ENCODE measurements around the gene ZNF300.

ZNF300 gene

DNA sequence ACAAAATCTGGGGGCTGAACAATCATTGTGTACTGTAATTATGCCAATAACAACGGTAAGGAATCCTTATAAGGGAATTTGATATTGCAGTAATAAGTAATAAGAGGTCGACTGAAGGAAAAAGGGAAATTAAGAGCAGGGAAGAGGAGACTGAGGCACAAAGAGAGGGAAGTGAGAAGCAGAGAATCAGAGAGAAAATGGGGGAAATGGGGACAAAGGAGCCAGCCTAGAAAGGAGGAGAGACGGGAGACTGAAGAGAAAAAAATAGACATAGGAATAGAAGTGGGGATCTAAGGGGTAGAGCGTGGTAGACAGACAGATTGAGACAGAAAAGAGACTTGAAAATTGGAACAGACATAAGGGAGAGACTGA is 518 bp upstream of the ZNF300 start:
- H3K4me3 ChIP-seq (ENCODE audit: low read length in 2 of 2): peak overlapping the region; percentile 68 to 77
- no peak overlapping the region for H3K18ac ChIP-seq (ENCODE audit: low read length)
- H3K23ac ChIP-seq (ENCODE audit: low read depth, low read length, poor library complexity): no peak overlapping the region
- peak overlapping the region; percentile 72 for H2AFZ ChIP-seq (ENCODE audit: low read length)
- H4K91ac ChIP-seq (ENCODE audit: low read depth, low read length, poor library complexity): no peak overlapping the region
- no peak overlapping the region for H3K9ac ChIP-seq (ENCODE audit: low read depth, low read length, poor library complexity)
- H2BK120ac ChIP-seq (ENCODE audit: low read depth, low read length): no peak overlapping the region
- H3K36me3 ChIP-seq (replicated peaks in 1 of 2; ENCODE audit: control insufficient read depth in 2 of 2, insufficient read depth in 2 of 2, low read length in 2 of 2): peaks cover 6 to 35% of the 10 kb centered on the region in 2 donors
- DNase-seq (ENCODE audit: low spot score): no peak
- no peak overlapping the region for H3K27ac ChIP-seq (replicated peaks; ENCODE audit: low read length)
- H3K79me1 ChIP-seq (ENCODE audit: low read depth, low read length): no peaks in the 10 kb centered on the region
- H3K4me2 ChIP-seq (ENCODE audit: insufficient read depth, low read length, poor library complexity, severe bottlenecking): peak overlapping the region; percentile 23
- no peaks in the 10 kb centered on the region for H3K27me3 ChIP-seq (ENCODE audit: control insufficient read depth in 3 of 3, insufficient read depth in 3 of 3, low read depth in 1 of 3, low read length in 3 of 3)
- no peak overlapping the region for H2BK5ac ChIP-seq (ENCODE audit: low read length)
- no peak overlapping the region for H4K8ac ChIP-seq (ENCODE audit: low read depth, low read length)
- no peak overlapping the region for H2BK12ac ChIP-seq (ENCODE audit: low read length)
- no peak overlapping the region for H3K4ac ChIP-seq (ENCODE audit: low read length)
- no peak overlapping the region for H3K14ac ChIP-seq (ENCODE audit: low read length)
- no peaks in the 10 kb centered on the region for H3K4me1 ChIP-seq (ENCODE audit: control insufficient read depth in 2 of 2, insufficient read depth in 1 of 2, low read depth in 1 of 2, low read length in 2 of 2)
- no peak overlapping the region for H2AK5ac ChIP-seq (ENCODE audit: low read depth, low read length)
- WGBS, 2 donors (ENCODE audit: extremely low coverage in 2 of 2, insufficient read length in 2 of 2, insufficient replicate concordance in 1 of 2): no CpG with 5 or more reads among the region's 4 CpGs
- peaks cover 18 to 46% of the 10 kb centered on the region in 2 donors for H3K9me3 ChIP-seq (replicated peaks in 1 of 2; ENCODE audit: control insufficient read depth in 2 of 2, insufficient read depth in 1 of 2, low read depth in 1 of 2, low read length in 2 of 2)
- no peak overlapping the region for H2BK15ac ChIP-seq (ENCODE audit: low read length)

- peaks cover 16 to 68% of the 10 kb centered on the region in 2 donors for H3K36me3 ChIP-seq (replicated peaks in 1 of 2; ENCODE audit: control insufficient read depth in 2 of 2, insufficient read depth in 2 of 2, low read length in 2 of 2)
- no peaks in the 10 kb centered on the region for H3K79me1 ChIP-seq (ENCODE audit: low read depth, low read length)
- DNase-seq (ENCODE audit: low spot score): no peak
- no peak overlapping the region for H2BK12ac ChIP-seq (ENCODE audit: low read length)
- H3K23ac ChIP-seq (ENCODE audit: low read depth, low read length, poor library complexity): no peak overlapping the region
- H2BK5ac ChIP-seq (ENCODE audit: low read length): no peak overlapping the region
- no peak overlapping the region for H3K18ac ChIP-seq (ENCODE audit: low read length)
- no peaks in the 10 kb centered on the region for H3K4me1 ChIP-seq (ENCODE audit: control insufficient read depth in 2 of 2, insufficient read depth in 1 of 2, low read depth in 1 of 2, low read length in 2 of 2)
- no peak overlapping the region for H3K27ac ChIP-seq (replicated peaks; ENCODE audit: low read length)
- no peak overlapping the region for H4K91ac ChIP-seq (ENCODE audit: low read depth, low read length, poor library complexity)
- no peaks in the 10 kb centered on the region for H3K27me3 ChIP-seq (ENCODE audit: control insufficient read depth in 3 of 3, insufficient read depth in 3 of 3, low read depth in 1 of 3, low read length in 3 of 3)
- no peak overlapping the region for H3K4ac ChIP-seq (ENCODE audit: low read length)
- H2BK120ac ChIP-seq (ENCODE audit: low read depth, low read length): no peak overlapping the region
- H2AFZ ChIP-seq (ENCODE audit: low read length): no peak overlapping the region
- H3K9ac ChIP-seq (ENCODE audit: low read depth, low read length, poor library complexity): no peak overlapping the region
- no peak overlapping the region for H2AK5ac ChIP-seq (ENCODE audit: low read depth, low read length)
- H3K9me3 ChIP-seq (replicated peaks in 1 of 2; ENCODE audit: control insufficient read depth in 2 of 2, insufficient read depth in 1 of 2, low read depth in 1 of 2, low read length in 2 of 2): peaks cover 25 to 84% of the 10 kb centered on the region in 2 donors
- H2BK15ac ChIP-seq (ENCODE audit: low read length): no peak overlapping the region
- H3K14ac ChIP-seq (ENCODE audit: low read length): no peak overlapping the region
- no CpG with 5 or more reads among the region's 2 CpGs for WGBS, 2 donors (ENCODE audit: extremely low coverage in 2 of 2, insufficient read length in 2 of 2, insufficient replicate concordance in 1 of 2)
- no peak overlapping the region for H4K8ac ChIP-seq (ENCODE audit: low read depth, low read length)
- no peak overlapping the region for H3K4me2 ChIP-seq (ENCODE audit: insufficient read depth, low read length, poor library complexity, severe bottlenecking)
- H3K4me3 ChIP-seq (ENCODE audit: low read length in 2 of 2): no peak overlapping the region
Measured at GRCh38 chr5:150901446-150901845, 3.3 kb downstream of the ZNF300 start.

DNA sequence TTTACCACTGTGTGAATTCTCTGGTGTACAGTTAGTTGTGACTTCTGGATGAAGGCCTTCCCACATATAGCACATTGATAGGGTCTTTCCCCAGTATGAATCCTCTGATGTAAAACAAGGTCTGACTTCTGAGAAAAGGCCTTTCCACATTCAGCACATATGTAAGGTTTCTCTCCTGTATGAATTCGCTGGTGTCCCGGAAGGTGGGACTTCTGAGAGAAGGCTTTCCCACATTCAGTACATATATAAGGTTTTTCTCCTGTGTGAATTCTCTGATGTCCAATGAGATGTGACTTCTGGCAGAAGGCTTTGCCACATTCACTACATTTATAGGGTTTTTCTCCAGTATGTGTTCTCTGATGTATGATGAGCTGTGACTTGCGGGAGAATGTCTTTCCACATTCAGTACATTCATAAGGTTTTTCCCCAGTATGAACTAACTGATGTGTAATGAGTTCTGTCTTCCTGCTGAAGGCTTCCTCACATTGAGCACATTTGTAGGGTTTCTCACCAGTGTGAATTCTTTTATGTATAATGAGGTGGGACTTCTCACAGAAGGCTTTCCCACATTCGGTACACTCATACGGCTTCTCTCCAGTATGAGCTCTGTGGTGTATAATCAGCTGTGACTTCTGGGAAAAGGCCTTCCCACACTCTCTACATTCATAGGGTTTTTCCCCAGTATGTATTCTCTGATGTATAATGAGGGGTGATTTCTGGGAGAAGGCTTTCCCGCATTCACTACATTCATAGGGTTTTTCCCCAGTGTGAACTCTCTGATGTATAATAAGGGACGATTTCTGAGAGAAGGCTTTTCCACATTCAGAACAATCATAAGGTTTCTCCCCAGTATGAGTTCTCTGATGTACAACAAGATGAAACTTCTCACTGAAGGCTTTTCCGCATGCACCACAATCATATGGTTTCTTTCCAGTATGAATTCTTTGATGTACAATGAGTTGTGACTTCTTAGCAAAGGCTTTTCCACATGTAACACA is 9.1 kb downstream of the ZNF300 start:
- H3K4me3 ChIP-seq (ENCODE audit: low read length in 2 of 2): no peak overlapping the region
- no peak overlapping the region for H3K4ac ChIP-seq (ENCODE audit: low read length)
- no peak overlapping the region for H2BK120ac ChIP-seq (ENCODE audit: low read depth, low read length)
- no peak overlapping the region for H2BK5ac ChIP-seq (ENCODE audit: low read length)
- no peak overlapping the region for H3K23ac ChIP-seq (ENCODE audit: low read depth, low read length, poor library complexity)
- H2AFZ ChIP-seq (ENCODE audit: low read length): no peak overlapping the region
- no peaks in the 10 kb centered on the region for H3K27me3 ChIP-seq (ENCODE audit: control insufficient read depth in 3 of 3, insufficient read depth in 3 of 3, low read depth in 1 of 3, low read length in 3 of 3)
- no peak overlapping the region for H3K4me2 ChIP-seq (ENCODE audit: insufficient read depth, low read length, poor library complexity, severe bottlenecking)
- no peaks in the 10 kb centered on the region for H3K79me1 ChIP-seq (ENCODE audit: low read depth, low read length)
- no peaks in the 10 kb centered on the region for H3K4me1 ChIP-seq (ENCODE audit: control insufficient read depth in 2 of 2, insufficient read depth in 1 of 2, low read depth in 1 of 2, low read length in 2 of 2)
- DNase-seq (ENCODE audit: low spot score): no peak
- H3K9me3 ChIP-seq (replicated peaks in 1 of 2; ENCODE audit: control insufficient read depth in 2 of 2, insufficient read depth in 1 of 2, low read depth in 1 of 2, low read length in 2 of 2): peaks cover 35 to 87% of the 10 kb centered on the region in 2 donors
- WGBS, 2 donors (ENCODE audit: extremely low coverage in 2 of 2, insufficient read length in 2 of 2, insufficient replicate concordance in 1 of 2): no CpG with 5 or more reads among the region's 8 CpGs
- no peak overlapping the region for H4K91ac ChIP-seq (ENCODE audit: low read depth, low read length, poor library complexity)
- no peak overlapping the region for H2BK12ac ChIP-seq (ENCODE audit: low read length)
- H3K18ac ChIP-seq (ENCODE audit: low read length): no peak overlapping the region
- no peak overlapping the region for H4K8ac ChIP-seq (ENCODE audit: low read depth, low read length)
- no peak overlapping the region for H3K9ac ChIP-seq (ENCODE audit: low read depth, low read length, poor library complexity)
- no peak overlapping the region for H3K14ac ChIP-seq (ENCODE audit: low read length)
- no peak overlapping the region for H2AK5ac ChIP-seq (ENCODE audit: low read depth, low read length)
- peaks cover 17 to 52% of the 10 kb centered on the region in 2 donors for H3K36me3 ChIP-seq (replicated peaks in 1 of 2; ENCODE audit: control insufficient read depth in 2 of 2, insufficient read depth in 2 of 2, low read length in 2 of 2)
- no peak overlapping the region for H2BK15ac ChIP-seq (ENCODE audit: low read length)
- no peak overlapping the region for H3K27ac ChIP-seq (replicated peaks; ENCODE audit: low read length)

DNA sequence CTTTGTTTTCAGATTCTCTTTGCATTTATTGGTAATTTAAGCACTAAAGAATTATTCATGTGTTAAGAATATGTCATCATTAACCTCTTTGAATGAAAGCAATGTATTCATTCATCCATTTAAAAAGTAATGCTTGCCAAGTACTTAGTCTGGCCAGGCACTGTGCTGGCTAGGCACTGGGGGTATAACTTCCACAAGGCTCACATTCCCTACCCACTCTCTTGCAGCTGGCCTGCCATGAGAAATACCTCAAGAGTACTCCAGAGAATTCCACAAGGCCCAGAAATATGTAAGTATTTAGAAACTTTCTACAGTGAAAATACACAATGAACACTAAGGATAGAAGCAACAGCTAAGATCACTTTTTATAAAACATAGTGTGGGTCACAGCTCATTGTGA is 25.4 kb downstream of the ZNF300 start:
- H3K4me2 ChIP-seq (ENCODE audit: insufficient read depth, low read length, poor library complexity, severe bottlenecking): no peak overlapping the region
- peaks cover 0 to 3% of the 10 kb centered on the region in 2 donors for H3K9me3 ChIP-seq (replicated peaks in 1 of 2; ENCODE audit: control insufficient read depth in 2 of 2, insufficient read depth in 1 of 2, low read depth in 1 of 2, low read length in 2 of 2)
- no peak overlapping the region for H3K27ac ChIP-seq (replicated peaks; ENCODE audit: low read length)
- no peak overlapping the region for H2BK5ac ChIP-seq (ENCODE audit: low read length)
- H3K14ac ChIP-seq (ENCODE audit: low read length): no peak overlapping the region
- no peak overlapping the region for H2BK120ac ChIP-seq (ENCODE audit: low read depth, low read length)
- no peak overlapping the region for H3K23ac ChIP-seq (ENCODE audit: low read depth, low read length, poor library complexity)
- no peaks in the 10 kb centered on the region for H3K36me3 ChIP-seq (replicated peaks in 1 of 2; ENCODE audit: control insufficient read depth in 2 of 2, insufficient read depth in 2 of 2, low read length in 2 of 2)
- no peaks in the 10 kb centered on the region for H3K79me1 ChIP-seq (ENCODE audit: low read depth, low read length)
- no peak overlapping the region for H3K18ac ChIP-seq (ENCODE audit: low read length)
- H3K27me3 ChIP-seq (ENCODE audit: control insufficient read depth in 3 of 3, insufficient read depth in 3 of 3, low read depth in 1 of 3, low read length in 3 of 3): no peaks in the 10 kb centered on the region
- H3K4ac ChIP-seq (ENCODE audit: low read length): no peak overlapping the region
- no peaks in the 10 kb centered on the region for H3K4me1 ChIP-seq (ENCODE audit: control insufficient read depth in 2 of 2, insufficient read depth in 1 of 2, low read depth in 1 of 2, low read length in 2 of 2)
- H3K9ac ChIP-seq (ENCODE audit: low read depth, low read length, poor library complexity): no peak overlapping the region
- H3K4me3 ChIP-seq (ENCODE audit: low read length in 2 of 2): no peak overlapping the region
- H4K91ac ChIP-seq (ENCODE audit: low read depth, low read length, poor library complexity): no peak overlapping the region
- H2AFZ ChIP-seq (ENCODE audit: low read length): no peak overlapping the region
- no peak overlapping the region for H2BK12ac ChIP-seq (ENCODE audit: low read length)
- H4K8ac ChIP-seq (ENCODE audit: low read depth, low read length): no peak overlapping the region
- no peak overlapping the region for H2BK15ac ChIP-seq (ENCODE audit: low read length)
- H2AK5ac ChIP-seq (ENCODE audit: low read depth, low read length): no peak overlapping the region
- no peak for DNase-seq (ENCODE audit: low spot score)

Measured in neuronal stem cell (in vitro differentiated cells).